ENCODE measurements around the gene CACUL1.

GRCh38 chr10:118689070-118689858 lies 65.5 kb downstream of the CACUL1 start:
- no peak for TF ChIP-seq CTCF (conservative IDR thresholded peaks at IDR 0.05)
- TF ChIP-seq EZH2 (IDR thresholded peaks at IDR 0.05; ENCODE audit: low read depth), result no peak

Measured in PC-9 (cell line).